GM21528 (cell line): ENCODE data around the gene AHSG.
"Not testable (repeated sequence)": the region's sequence is repeated elsewhere in the genome, so short reads cannot be mapped to it uniquely, and the experiment has no call there.

Source experiments
- ATAC-seq: cut with Tn5 transposase; IDR thresholded peaks from one replicate; pipeline ENCODE4 v1.9.1; 2021; ENCODE audit warnings: mild to moderate bottlenecking, moderate library complexity; ENCODE audit not compliant: unreplicated experiment, low FRiP score

AHSG gene, protein sequence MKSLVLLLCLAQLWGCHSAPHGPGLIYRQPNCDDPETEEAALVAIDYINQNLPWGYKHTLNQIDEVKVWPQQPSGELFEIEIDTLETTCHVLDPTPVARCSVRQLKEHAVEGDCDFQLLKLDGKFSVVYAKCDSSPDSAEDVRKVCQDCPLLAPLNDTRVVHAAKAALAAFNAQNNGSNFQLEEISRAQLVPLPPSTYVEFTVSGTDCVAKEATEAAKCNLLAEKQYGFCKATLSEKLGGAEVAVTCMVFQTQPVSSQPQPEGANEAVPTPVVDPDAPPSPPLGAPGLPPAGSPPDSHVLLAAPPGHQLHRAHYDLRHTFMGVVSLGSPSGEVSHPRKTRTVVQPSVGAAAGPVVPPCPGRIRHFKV

DNA sequence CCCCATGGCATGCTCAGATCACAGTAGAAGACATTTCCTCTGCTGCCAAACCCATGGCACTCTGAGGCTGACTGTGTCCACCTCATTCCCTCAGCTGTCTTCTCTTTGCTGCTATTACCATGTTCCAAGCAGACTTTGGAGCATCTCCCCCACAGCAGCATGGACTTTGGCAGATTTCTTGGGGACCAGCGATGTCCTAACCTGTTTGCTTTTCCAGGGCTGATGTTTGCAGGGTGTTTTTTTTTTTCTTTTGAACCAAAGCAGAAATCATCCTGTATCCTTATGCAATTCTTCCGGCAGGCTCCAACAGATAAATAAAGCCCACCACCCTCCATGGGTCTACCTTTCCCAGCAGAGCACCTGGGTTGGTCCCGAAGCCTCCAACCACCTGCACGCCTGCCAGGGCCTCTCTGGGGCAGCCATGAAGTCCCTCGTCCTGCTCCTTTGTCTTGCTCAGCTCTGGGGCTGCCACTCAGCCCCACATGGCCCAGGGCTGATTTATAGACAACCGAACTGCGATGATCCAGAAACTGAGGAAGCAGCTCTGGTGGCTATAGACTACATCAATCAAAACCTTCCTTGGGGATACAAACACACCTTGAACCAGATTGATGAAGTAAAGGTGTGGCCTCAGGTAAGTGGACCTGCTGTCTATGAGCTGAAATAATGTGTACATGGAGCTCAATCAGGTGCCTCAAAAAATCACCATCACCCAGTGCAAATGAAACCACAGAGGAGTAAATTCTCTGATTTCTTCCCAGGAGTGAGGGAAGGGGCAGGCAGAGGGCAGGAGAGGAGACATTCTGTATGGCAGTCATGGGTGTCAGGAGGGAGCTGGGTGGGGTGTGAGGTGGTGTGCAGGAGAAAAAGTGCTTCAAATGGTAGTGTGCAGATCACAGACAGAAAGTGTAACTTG lies at the start of gene AHSG:
AHSG (plus strand) TSS at position 340 of the 916 bp plus-strand sequence; CDS start at position 422, 82 bp downstream.
- no peak for ATAC-seq

DNA sequence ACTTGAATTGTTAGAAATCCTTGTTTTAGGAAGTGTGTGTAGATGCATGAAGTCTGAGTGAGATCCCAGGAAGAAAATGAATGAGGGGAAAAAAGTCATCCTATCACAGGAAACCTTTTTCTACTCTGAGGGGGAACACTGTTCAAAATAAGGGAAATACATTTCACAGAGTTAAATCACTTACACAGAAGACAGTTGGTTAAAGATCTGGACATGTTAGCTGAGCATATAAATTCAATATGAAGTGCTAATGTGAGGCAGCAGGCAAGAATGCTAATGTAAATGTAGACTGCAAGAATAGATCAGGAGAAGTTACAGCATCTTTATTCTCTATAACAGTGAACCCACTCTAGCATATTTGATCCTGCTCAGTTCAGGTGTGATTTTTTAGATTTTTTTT lies 48.3 kb upstream of the AHSG start:
- no peak for ATAC-seq

DNA sequence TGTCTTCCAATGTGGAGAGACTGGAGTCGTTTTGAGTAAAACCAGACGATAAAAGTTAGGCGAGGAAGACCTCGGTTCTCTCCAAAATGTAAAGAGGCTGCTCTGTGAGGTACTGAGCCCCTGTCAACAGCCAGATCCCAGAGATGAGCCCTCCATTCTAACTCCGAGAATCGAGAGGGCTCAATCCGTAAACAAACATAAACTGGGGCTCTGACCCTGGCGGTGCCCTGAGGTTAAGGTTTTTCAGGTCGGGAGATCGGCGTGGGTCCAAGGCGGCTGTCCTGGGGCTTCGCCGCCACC lies 46.1 kb upstream of the AHSG start:
- no peak for ATAC-seq

DNA sequence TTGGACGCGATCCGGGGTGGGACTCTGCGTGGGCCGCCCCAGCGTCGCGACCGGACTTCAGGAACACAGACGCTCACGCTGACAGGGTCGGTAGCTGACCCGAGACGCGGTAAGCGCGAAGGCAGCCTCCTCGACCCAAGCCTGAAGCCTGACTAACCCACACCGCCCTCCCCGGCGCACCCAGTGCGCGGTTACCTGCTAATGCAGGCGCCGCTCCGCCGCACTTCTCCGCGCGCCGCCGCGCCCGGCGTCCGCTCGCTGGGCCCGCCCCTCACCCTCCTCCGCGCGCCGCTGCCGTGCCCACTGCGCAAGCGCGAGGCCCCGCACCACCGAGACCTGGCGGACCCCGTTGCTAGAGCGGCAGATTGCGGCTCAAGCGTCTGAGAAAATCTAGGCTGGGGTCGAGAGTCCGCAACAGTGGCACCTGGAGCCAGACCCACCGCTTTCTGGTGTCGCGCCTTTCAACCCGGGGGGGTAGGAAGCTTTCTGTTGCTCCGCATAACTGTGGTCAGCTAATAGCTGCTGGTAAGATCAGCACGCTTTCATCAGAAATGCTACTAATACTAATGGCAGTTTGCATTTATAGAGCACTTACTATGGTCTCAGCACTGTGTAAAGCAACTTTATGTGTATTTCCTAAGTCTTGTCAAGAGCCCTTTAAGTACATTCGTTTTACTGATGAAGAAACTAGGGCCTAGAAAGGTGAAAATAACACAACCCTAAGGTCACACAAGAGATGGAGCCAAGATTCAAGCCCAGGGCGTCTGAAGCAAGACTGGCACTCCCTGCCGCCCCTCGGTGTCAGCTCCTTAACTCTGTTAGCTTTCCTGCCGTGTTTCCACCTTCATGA lies 45.6 kb upstream of the AHSG start, which contains the start of gene TBCCD1:
TBCCD1 (minus strand) TSS at position 268 of the 850 bp plus-strand sequence. CDS start 3,010 bp downstream, outside the sequence.
- ATAC-seq = peak; percentile 47

DNA sequence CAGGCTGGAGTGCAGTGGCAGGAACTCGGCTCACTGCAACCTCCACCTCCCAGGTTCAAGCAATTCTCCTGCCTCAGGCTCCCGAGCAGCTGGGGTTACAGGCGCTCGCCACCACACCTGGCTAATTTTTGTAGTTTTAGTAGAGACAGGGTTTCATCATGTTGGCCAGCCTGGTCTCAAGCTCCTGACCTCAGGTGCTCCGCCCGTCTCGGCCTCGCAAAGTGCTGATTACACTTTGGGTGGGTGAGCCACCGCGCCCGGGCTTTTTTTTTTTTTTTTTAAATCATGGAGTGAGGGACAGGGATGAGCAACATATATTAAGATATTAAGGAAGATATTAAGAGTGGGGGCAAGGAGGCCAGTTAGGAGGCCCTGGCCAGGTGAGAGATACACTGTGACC lies 43.5 kb upstream of the AHSG start:
- ATAC-seq = not testable (repeated sequence)

DNA sequence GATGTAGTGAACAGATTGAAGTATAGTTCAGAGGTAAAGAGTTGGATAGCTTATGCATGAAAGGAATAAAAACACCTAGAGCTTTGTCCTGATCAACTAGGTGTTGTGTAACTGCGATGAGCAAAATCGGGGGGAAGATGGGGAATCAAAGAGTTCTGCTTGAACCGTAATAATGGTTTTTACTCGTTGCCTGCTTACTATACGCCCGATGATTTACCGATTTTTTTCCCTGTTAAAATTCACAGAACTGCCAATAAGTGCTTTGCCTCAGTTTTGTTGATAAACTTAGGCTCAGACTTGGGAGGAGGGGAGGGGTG lies 43.1 kb upstream of the AHSG start:
- ATAC-seq = no peak

DNA sequence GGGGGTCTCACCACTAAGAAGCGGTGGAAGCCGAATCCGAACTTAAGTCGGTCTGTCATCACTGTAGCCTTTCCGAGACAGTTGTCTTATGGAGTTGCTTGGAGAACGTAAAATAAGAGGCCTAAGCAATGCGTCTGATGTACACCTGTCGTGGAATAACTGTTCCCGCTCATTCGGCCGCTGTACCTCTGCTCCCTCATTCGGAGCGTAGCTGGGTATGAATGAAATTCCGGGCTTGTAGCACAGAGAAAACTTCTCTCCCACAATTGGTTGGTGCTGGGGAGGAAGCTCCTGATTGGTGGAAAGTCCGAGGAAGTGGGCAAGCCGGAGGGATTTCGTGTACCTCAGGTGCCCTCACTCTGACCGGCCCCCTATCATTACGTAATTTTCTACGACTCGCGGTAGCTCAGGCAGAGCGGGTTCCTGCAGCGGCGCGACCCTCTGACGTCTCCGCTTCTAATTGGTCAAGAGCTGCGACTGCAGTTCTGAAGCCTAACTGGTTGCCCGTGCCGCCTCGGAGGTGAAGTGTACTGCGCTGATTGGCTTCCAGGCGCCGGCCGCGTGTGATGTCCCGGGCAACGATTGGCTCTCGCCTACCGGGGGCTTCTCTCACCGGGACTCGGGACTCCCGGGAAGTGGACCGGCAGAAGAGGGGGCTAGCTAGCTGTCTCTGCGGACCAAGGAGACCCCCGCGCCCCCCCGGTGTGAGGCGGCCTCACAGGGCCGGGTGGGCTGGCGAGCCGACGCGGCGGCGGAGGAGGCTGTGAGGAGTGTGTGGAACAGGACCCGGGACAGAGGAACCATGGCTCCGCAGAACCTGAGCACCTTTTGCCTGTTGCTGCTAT lies 42.5 kb upstream of the AHSG start, which contains the start of gene DNAJB11:
DNAJB11 (plus strand) TSS at position 625 of the 845 bp plus-strand sequence; CDS start at position 803, 178 bp downstream.
- peak; percentile 85 for ATAC-seq

DNA sequence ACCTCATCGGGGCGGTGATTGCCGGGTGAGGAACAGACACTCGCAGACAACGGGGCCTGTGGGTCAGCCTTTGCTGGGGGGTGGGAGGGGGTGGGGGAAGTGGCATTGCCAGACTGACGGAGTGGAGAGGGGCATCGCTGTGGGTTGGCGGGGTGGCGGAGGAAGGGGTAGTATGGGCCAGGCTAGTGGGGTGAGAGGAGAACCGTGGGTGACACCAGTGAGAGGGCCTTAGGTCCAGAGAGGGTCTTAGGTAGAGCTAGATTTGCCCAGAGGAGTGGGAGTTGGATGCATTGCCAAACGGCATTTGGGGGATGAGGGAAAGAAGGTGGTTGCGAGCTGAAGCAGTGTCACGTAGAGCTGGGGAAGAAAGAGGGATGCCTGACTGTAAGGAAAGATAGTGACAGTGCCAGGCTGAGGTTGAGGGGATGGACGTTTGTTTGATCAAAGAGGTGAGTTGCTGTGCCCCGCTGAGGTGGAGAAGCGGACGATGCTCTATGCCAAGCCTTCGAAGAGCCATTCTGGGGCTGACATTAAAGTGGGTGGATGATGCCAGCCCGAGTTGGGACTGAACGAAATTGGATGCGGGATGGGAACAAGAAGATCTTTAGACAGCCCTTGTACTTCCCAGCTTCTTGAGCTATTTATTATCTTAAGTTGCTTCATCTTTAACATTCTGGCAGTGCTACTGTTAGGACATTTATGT lies 41.8 kb upstream of the AHSG start:
- ATAC-seq = no peak

DNA sequence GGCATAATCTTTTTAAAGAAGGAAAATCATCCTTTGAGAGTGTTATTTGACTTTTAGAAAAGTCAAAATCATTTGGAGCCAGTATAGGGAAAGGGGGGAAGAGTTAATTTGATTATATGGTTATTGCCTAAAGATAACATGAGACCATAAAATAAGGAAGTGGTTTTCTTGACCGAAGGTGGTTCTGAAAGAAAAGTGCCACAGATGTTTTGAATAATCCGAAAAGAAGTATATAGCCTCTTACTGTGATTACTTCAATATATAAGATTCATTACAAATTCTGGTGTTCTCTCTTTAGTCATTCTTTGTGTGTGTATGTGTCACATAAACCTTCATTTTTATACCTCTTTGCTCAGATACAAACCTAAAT lies 41.2 kb upstream of the AHSG start:
- no peak for ATAC-seq

DNA sequence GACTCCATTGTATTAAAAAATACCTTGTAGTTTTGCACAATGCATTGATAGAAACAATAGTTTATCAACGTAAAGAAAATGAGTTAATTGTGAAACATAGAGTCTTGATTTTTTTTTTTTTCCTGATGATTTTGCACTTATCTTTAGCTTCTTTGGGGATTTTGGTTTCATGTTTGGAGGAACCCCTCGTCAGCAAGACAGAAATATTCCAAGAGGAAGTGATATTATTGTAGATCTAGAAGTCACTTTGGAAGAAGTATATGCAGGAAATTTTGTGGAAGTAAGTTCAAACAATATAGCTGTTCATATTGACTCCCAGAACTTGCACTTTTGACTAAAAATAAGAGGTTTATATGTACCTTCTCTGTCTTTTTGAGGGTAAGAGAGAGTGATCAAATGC lies 35.3 kb upstream of the AHSG start:
- ATAC-seq = no peak

DNA sequence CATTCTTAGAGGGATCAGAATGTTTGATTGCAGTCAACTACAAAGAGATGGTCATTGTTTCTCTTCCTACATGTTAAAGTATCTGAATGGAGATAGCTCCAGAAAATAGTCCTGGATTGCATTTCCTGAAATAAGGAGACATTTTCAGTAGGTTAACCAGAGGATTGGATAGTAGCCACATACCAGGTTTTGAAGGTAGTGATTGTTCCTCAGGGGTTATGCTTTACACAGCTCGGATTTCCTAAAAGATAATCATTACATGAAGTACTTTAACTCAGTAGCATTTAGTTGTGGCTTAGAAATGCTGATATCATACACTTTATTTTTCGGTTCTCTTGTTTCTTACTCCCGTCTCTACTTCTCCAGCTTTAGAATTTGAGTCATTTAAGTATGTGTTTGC lies 32.1 kb upstream of the AHSG start:
- no peak for ATAC-seq

DNA sequence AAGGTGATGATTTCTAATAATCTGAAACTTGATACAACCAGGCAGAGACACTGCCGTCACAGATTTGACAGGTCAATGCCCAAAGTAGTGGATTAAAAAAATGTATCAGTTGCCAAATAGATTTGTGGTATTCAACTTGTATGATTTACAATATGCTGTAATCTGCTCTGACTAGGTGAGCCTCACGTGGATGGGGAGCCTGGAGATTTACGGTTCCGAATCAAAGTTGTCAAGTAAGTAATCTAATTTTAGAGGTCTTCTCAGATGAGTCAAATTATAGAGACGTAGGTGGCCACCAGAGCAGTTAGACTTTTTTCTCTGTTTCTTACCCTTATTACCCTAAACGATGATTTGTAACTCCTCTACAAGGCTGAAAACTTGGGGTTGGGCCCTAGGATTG lies 30.3 kb upstream of the AHSG start:
- no peak for ATAC-seq

DNA sequence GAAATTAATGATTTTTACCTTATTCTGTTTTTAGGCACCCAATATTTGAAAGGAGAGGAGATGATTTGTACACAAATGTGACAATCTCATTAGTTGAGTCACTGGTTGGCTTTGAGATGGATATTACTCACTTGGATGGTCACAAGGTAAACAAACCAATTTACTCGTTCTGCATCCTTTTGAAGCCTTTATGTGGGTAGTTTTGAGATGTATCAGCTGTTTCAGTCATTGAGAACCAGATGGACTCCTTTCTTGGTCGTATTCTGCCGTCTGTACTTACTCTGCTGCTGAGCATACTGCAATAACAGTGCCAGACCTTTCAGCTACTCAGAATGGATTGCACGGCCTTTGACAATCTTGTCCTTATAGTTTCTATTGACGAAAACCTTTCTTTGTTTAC lies 29.0 kb upstream of the AHSG start:
- ATAC-seq = no peak

DNA sequence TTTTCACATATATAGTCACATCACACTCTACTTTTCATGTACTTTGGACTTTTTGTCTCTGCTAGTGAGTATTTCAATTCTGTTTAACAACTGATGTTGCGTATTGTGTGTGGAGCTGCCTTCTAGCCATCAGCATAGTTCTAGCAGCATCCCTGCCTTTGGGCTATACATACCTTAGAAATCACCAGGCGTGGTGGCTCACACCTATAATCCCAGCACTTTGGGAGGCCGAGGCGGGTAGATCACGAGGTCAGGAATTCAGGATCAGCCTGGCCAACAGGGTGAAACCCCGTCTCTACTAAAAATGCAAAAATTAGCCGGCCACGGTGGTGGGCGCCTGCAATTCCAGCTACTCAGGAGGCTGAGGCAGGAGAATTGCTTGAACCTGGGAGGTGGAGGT lies 26.6 kb upstream of the AHSG start:
- ATAC-seq = not testable (repeated sequence)

DNA sequence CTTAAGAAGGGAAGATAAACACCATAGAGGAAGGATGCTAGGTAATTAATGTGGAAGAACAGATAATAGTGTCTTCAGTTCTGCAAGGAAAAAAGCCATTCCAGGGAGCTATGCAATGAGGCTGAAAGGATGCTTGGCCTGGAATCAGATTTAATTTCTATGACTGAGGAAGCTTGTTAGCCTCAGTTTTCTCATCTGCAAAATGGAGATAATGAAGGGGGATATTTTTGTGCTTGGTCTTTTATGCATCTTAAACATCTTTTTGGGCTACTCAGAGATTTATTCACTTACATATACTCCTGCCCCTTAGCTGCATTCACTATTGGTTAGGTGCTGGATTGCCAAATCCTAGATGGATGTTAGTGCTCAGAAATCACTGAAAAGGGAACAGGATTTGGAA lies 25.7 kb upstream of the AHSG start:
- ATAC-seq = no peak

DNA sequence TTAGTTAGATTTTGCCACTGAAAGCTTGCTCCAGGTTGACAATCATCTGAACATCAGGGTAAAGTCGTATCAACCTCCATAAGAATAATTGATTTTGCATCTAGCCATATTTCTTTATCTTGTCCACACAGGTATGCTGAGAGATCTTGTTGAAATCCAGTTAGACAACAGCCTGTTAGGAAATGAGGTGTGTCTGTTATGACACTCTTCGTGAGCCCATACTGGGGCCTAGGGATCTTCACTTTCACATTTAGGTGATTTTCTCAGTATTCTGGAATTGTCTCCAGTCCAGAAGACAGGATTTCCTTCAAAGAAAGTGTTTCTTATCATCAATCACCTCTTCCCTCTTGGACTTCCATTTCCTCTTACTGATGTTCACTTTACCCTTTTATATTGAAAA lies 24.2 kb upstream of the AHSG start:
- no peak for ATAC-seq

DNA sequence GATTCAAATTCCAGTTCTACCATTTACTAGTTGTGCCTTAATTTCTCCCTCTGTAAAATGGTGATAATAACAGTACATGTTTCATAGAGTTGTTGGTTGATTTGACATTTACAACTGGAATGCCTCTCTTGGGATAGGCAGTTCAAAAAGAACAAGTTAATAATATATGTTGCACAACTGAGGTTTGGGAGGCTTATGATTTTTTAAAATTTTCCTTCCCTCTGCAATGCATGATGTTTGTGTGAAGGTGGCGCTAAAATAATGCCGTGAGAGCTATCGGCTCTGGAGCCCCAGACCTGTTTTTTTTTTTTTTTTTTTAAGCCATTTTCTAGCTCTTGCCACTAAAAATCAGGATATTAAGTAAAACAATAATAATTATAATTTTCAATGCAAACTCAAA lies 23.7 kb upstream of the AHSG start:
- ATAC-seq = no peak

DNA sequence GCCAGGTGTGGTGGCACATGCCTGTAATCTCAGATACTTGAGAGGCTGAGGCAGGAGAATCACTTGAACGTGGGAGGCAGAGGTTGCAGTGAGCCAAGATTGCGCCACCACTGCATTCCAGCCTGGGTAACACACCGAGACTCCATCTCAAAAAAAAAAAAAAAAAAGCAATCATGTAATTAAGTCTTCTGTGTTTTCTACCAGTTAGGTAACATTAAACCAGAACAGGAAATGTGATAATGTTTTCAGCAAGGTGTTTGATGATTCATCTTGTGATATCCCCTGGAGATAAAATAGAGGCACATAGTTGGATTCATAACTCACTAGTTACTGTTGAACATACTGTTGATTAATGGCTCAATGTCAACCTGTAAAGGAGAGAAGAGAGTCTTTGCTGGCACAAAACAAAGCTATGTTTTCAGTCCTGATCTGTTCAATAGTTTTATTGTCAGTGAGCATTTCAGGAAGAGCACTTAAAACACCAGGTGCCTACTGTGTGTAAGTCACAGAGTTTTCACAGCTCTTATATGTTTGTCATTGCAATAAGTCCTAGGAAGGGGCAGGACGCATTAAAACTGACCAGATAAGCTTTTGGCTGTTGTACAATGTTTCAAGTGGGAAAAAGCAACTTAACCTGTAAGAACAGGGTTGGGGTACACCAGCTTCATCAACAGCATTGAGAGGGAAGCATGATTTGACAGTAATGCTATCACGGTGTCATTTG lies 22.8 kb upstream of the AHSG start:
- ATAC-seq = no peak
